GM21576 (cell line): Measurements from ENCODE around the gene FBXO46.
"Not testable (repeated sequence)": the region's sequence is repeated elsewhere in the genome, so short reads cannot be mapped to it uniquely, and the experiment has no call there.

Source experiments
- ATAC-seq: cut with Tn5 transposase; IDR thresholded peaks from one replicate; pipeline ENCODE4 v1.9.1; 2021; ENCODE audit warnings: mild to moderate bottlenecking, moderate library complexity; ENCODE audit not compliant: unreplicated experiment

Gene FBXO46

DNA sequence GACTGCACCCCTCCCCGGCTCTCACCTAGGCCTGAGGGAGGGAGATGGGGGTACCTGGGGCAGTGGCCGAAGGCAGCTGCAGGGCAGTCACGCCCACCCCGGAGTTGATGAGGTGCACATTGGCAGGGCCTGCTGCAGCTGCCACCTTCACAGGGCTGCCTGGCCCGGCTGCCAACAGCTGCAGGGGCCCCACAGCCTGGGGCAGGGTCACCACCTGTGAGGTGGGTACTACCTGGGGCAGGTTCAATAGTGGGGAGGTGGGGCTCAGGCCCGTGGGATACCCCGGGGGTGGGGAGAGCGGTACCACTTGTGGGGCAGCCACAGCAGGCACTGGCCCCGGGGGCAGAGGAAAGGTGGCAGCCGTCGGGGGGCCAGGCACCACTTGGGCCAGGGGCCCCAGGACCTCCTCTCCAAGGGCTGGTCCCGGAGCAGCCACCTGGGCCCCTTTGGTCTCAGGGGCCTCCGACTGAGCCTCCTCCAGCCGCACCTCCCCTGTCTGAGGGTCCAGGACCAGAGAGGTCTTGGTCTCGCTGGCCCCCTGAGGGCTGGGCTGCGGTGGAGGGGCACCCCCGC lies 35.7 kb upstream of the FBXO46 start:
- no peak for ATAC-seq

DNA sequence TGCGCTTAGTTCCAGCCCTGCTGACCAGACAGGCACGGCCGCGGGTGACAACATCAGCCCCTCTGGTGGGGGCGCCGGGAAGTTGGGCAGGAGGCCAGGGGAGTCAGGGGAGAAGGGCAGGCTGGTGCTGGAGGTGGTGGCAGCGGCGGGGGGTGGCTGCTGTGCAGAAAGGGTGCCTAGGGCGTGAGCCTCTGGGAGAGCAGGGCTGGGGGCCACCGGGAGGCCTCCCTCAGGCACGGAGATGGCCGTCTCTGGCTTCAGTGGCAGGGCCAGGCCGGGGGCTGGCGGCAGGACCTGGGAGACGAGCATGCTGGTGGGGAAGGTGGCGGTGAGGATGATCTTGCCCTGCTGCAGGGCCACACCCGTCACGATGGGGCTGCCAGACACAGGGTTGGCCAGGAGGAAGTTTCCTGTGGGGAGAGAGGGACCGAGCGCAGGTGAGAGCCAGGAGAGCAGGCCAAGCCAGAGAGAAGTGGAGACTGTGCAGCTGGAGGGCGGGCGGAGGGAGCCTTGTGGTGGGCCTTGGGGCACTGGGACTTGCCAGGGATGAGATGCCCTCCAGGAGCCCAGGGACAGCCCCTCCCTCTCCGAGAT lies 35.1 kb upstream of the FBXO46 start:
- no peak for ATAC-seq

DNA sequence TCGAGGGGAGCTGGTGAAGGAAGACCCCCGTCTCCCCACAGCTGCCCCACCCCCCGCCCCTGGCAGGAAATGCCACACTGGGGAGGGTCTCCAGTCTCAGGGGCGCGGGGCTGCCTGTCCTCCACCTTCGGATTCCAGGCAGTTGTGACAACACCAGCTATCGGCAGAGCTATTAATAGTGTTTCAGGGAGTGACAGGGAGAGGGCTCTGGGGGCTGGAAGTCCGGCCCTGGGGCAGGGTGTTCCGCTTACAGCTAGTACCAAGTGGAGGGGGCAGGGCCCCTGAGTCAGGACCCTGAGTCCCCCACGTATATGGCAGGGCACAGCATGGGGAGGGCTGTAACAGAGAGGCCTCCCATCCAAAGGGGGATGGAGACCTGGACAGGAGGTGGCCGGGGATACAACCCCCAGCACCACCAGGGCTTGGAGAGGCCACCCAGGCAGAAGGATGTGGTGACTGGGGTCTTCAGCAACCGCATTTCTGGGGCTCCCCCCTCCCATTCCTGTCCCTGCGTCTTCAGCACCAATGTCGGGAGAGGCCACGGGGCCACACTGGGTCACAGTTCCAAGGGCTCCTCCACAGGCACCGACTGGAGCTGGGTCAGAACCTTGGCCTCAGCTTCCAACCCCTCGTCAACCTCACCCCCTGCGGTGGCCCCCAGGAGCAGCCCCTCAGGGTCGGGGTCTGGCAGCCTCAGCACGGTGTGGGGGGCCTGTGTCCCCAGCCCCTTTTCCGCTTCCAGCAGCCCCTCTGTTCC lies 34.4 kb upstream of the FBXO46 start:
- ATAC-seq = no peak

DNA sequence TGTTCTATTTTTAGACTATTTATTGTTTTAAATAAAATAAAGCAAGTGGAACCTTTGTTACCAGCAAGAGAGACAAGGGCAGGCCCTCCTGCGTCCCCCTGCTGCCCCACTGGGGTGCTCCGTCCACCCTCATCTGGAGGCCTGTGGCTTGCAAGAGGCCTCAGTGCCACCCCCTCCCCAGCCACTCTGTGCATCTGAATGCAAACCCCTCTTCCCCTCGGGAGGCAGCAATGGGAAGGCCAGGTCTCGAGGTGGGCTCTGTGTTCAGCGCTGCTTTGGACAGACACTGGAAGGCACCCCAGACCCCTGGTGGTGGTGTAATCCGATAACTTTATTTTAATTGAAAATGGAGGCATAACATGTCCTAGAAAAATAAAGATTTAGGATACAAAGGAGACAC lies 33.8 kb upstream of the FBXO46 start:
- no peak for ATAC-seq

DNA sequence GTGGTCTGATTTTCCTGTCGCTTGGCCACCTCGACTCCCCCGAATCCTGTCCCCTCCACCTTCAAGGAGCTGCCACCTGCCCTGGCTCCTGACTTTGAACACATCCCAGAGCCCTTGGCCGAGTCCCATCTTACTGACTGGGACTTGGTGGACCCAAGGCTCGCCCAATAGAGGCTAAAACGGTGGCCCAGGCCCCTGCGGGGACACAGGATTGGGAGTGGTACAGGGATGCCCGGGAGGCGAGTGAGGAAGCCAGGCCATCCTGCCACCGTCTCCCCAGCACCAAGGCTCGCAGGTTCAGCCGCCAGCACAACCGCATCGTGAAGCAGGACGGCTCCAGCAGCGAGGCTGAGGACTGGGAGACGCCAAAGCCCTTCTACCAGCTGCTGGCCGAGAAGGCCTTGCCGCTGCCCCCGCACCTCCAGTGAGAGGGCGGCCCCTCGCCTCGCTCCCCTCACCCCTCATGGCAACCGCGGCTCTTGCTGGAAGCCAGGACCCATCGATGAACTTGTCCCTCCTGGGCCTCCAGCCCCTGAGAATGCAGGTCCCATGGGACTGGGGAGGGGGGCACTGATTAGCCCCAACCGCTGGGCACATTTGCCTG lies 33.1 kb upstream of the FBXO46 start:
- ATAC-seq = no peak

DNA sequence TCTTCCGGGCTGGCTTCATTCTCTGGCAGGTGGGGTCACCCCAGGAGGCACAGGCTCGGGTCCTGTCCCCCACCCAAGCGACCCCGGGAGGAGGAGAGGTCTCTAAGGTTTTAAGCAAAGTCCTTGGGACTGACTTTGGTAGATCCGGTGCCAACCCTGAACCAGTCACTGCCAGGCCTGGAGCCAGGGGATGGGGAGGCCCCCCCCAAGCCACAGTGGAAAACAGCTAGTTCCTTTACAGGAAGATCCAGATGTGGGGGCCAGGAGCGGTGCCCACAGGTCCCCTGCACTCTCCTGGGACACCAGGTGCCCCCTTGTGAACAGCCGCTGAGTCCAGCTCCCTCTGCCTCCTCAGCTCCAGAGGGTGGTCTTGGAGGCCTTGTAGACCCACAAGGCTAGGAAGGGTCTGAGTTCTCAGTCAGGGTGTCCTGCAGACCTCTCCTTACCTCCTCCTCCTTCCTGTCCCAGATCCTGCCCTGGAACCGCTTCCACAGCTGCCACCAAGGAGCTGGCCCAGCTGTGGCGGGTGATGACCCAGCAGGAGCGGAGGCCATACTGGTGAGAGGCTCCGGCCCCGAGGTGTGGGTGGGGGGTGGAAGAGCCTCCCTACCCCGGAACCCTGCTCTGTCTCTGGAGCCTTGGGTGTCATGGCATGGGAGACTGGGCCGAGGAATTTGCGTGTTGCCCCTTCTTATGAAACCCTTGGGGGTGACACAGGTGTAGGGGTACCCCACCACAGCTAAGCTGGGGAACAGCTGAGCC lies 32.4 kb upstream of the FBXO46 start:
- ATAC-seq = no peak

DNA sequence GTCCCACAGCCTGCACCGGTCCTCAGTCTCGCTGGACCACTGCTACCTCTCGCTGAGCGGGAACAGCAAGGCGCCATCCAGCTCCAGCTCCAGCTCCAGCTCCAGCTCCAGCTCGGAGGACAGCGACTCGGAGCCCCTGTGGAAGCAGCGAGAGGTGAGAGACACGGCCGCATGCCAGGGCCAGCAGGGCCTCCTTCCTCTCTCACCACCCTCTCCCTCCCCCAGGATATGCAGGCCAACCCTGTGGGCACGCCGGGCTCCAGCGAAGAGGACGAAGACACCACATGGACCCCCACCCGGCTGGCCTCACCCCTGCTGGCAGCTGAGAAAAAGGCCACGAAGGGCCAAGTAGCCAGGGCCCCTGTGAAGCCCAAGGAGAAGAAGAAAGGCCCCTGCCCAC lies 31.0 kb upstream of the FBXO46 start:
- no peak for ATAC-seq

DNA sequence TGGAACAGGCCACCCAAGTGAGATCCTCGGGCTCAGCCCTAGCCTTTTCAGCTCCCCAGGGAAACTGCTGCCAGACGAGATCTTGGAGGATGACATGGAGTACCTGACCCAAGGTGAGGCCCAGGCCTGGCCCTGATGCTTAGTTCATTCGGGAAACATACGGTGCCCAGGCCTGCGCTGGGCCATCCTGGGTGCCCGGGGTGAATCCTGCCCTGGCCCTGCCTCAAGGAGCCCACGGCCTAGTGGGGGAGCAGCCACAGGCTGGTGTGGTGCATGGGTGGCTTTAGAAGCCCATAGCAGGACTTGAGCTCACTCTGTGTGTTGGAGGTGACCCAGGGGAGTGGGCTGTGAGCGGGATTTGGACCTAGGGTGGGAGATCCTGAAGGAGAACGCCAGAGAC lies 28.2 kb upstream of the FBXO46 start:
- ATAC-seq = no peak

DNA sequence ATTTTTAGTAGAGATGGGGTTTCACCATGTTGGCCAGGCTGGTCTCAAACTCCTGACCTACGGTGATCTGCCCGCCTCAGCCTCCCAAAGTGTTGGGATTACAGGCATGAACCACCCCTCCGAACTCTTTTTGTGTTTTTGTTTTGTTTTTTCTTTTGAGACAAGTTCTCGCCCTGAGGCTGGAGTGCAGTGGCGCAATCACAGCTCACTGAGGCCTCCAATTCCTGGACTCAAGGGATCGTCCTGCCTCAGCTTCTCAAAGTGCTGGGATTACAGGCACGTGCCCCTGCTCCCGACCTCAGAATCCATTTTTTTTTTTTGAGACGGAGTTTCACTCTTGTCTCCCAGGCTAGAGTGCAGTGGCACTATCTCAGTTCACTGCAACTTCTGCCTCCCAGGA lies 27.0 kb upstream of the FBXO46 start:
- ATAC-seq = no peak

DNA sequence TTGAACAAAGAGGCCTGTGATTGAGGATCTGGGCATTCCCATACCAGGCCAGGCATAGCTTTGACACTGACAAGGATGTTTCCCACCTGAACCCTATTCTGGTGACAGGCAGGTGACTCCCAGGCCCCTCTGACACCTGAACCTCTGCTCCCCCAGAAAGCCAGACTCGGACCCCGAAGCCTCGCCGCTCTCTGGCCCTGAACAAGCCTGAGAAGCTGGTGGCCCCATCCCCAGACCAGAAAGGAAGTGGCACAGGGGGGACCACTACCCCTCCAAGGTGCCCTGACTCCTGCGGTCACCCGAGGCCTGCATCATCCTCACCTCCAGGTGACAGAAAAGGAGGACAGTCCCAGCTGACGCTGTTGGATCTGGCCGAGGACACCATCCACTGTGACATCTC lies 23.6 kb upstream of the FBXO46 start:
- ATAC-seq = no peak

DNA sequence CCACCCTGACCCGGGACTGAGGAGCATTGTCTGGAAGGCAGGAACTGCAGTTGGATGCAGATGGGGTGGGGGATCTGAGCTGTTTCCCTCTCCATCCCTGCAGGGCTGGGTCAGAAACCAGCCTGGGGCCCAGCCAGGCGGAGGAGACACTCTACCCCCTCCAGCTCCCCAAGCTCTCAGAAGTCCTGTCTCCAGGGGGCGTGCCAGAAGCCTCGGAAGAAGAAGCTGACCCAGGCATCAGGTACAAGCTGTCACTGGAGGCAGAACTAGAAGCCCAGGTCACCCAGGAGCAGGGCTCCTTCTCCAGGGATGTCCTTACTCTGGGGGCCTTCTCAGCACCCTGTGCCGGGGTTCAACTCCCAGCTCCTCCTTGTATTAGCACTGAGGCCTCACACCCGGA lies 22.9 kb upstream of the FBXO46 start:
- no peak for ATAC-seq

DNA sequence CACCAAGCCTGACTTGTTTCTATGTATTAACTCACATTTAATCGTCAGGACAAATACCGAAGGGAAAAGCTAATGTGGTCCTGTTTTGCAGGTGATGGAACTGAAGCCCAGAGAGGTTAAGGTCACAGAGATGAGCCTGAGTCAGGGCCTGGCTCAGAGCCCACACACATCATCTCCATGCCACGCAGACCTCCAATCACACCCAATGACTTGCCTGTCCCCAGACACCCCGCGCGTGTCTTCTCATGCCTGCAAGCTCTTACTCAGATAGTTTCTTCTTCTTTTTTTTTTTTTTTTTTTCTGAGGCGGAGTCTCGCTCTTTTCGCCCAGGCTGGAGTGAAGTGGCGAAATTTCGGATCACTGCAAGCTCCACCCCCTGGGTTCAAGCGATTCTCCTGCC lies 21.9 kb upstream of the FBXO46 start:
- ATAC-seq = no peak

DNA sequence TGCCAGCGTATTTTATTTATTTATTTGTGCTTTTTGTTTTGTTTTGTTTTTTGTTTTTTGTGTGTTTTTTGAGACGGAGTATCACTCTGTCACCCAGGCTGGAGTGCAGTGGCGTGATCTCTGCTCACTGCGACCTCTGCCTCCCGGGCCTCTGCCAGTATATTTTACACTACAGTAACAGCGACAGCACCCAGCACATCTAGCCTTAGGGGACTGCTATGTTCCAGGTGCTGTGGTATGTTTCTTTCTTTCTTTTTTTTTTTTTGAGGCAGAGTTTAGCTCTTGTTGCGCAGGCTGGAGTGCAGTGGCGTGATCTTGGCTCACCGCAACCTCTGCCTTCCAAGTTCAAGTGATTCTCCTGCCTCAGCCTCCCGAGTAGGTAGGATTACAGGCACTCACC lies 20.8 kb upstream of the FBXO46 start:
- ATAC-seq = not testable (repeated sequence)

DNA sequence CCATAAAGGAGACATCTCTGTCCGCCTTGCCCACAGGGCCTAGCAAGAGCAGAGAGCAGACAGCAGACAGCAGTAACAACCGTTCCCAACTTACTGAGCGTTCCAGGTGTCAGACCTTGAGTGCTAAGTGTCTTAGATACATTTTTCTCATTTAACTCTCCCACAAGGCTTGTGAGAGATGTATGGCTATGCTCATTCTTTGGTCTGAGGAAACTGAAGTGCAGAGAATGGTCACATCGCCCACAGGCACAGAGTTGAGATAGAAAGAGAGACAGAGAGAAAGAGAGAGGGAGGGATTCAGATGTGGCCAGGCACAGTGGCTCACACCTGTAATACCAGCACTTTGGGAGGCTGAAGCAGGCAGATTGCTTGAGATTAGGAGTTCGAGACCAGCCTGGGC lies 16.8 kb upstream of the FBXO46 start:
- no peak for ATAC-seq

DNA sequence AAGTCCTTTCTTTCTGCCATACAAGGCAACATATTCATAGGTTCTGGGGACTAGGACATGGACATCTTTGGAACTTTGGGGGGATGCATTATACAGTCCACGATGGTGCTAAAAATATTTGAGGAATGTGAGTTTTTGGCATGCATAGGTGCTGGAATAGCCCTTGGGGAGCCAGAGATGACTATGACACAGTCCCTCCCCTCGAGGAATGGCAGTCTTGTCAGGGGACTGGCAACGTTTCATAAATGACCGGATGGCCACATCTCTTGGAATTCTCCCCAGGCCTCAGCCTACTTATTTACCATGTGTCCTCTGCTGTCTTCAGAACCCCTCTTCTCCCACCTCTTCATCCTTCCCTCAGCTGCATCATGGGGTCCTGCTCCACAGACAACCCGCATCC lies 16.2 kb upstream of the FBXO46 start:
- no peak for ATAC-seq

DNA sequence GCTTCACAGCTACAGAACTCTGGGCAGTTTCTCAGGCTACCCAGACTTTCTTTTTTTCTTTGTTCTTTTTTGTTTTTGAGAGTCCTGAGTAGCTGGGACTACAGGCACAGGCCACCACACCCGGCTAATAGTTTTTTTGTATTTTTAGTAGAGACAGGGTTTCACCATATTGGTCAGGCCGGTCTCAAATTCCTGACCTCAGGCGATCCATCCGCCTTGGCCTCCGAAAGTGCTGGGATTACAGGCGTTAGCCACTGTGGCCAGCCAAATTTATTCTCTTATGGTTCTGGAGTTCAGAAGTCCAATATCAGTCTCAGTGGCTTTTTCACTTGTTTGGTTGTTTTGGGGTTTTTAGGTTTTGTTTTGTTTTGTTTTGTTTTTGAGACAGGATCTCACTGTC lies 14.9 kb upstream of the FBXO46 start:
- no peak for ATAC-seq

DNA sequence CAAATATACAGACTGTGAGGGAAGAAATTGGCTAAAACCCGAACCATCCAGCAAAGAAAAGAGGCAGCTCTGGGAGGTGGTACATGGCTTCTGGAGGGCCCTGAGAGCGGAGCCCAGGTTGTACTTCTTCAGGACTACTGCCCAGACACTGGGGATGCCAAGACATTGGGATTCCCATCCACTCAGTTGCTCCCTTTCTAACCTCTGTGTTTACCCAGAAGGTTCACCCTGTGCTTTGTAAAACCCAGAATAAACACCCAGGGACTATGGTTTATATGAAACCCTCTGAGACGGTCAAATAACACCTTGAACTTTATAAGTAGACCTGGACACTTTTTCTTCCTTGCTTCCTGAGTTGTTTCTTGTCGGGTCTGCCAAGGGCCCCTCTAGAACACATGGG lies 12.3 kb upstream of the FBXO46 start:
- ATAC-seq = no peak

DNA sequence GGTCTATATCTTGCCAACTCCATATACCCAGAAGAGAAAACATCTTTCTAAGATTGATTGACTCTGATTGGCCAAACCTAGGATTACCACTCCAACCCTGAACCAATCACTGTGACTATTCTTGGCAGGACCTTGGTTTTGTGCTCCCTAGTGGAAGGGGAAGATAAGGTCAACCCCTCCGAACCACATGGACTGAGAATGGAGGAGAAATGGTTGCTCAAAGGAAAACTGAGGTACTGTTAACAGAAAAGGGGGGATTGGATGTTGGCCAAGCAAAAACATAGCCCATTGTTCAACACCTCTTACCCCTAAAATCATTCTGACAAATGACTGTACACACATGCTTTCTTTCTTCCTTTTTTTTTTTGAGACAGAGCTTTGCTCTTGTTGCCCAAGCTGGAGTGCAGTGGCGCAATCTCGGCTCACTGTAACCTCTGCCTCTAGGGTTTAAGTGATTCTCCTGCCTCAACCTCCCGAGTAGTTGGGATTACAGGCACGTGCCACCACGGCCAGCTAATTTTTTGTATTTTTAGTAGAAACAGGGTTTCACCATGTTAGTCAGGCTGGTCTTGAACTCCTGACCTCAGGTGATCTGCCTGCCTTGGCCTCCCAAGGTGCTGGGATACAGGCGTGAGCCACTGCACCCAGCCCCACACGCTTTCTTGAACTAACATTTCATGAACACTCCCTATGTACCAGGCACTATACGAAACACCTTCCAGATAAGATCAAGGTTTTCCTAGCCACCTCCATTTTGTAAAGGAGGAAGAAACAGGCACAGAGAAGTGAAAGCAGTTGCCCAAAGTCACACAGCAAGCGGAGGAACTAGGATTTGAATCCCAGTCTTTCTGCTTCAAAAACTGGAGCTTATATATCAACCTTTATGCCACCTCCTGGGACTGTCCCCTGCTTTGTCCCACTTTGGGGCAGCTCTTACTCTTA lies 9.1 kb upstream of the FBXO46 start:
- ATAC-seq = no peak

DNA sequence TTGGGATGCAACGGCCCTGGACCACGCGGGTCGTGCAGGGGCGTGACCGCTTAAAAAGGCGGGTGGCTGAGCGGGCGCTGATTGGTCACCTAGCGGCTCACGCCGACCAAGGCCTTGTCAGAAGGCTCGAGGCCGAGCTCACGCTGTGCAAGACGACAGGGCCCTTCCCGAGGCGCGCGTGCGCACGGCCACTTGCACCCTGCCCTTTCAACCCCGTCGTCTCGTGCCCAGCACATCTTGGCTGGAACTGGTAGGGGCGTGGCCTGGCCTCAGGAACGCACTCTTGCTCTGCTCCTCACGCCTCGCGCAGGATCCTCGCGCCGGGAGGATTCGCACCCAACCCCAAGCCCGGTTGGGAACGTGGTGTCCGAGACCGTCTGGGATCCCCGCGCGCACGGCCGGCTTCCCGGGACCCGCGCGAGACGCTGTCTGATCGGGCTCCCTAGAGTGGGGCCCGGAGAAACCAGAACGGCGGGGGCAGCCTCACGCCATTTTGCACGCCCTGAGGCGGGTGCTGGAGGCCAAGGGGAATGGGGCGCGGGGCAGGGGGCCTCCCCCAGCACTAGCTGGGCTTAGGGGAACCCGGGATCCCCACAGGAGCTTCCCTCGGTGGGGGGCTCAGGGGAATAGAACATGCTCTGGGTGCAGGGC lies 2.6 kb upstream of the FBXO46 start, which contains the start of gene MEIOSIN:
Gene MEIOSIN (plus strand): TSS at position 280 of the 651 bp plus-strand sequence. CDS start 1,938 bp downstream, outside the sequence.
- ATAC-seq = no peak
